Measurements from ENCODE around the gene CEP170.

GRCh38 chr1:243266231-243266630, 11.2 kb upstream of the CEP170 start:
- TF ChIP-seq CTCF (IDR thresholded peaks at IDR 0.05) (no peak), POLR2A (IDR thresholded peaks at IDR 0.05) (no peak), POLR2AphosphoS5 (IDR thresholded peaks at IDR 0.05) (no peak)
